Measurements from ENCODE around the gene NR6A1. TPM values are rescaled to one million over a fixed set of nuclear protein-coding genes. Genes with fewer than 3 reads are reported as not detected.

Gene NR6A1
- total RNA-seq, 4 donors from 2014 or later: 1.8 to 2.8 (median 2.0) TPM

- Histone ChIP-seq H3K4me1 (no peaks in the 10 kb centered on the region), H3K27me3 (peaks cover 0 to 81% (median 1%) of the 10 kb centered on the region in 4 donors), H3K9me3 (no peaks in the 10 kb centered on the region), H3K27ac (replicated peaks in 1 of 4) (no peak overlapping the region), H3K4me3 (no peak overlapping the region), H3K36me3 (no peaks in the 10 kb centered on the region)
- no peak for DNase-seq (ENCODE audit: extremely low spot score)
- TF ChIP-seq EP300 (IDR thresholded peaks at IDR 0.05) (no peak), POLR2AphosphoS5 (IDR thresholded peaks at IDR 0.05) (no peak), POLR2A (IDR thresholded peaks at IDR 0.05; ENCODE audit: low read depth) (no peak), CTCF (IDR thresholded peaks at IDR 0.05) (no peak)
- WGBS: 92% methylated on average over 3 of the region's 3 CpGs
- intact Hi-C loops (cut with DNase I): no loop called here
Observed at GRCh38 chr9:124496075-124496449, 275.0 kb downstream of the NR6A1 start.

GRCh38 chr9:124495126-124496074, 275.7 kb downstream of the NR6A1 start:
- Histone ChIP-seq H3K27me3 (peaks cover 0 to 81% (median 0%) of the 10 kb centered on the region in 4 donors), H3K27ac (replicated peaks in 1 of 4) (no peak overlapping the region), H3K36me3 (no peaks in the 10 kb centered on the region), H3K4me3 (no peak overlapping the region), H3K4me1 (no peaks in the 10 kb centered on the region), H3K9me3 (no peaks in the 10 kb centered on the region)
- 83% methylated on average over 26 of the region's 31 CpGs for WGBS
- intact Hi-C loops (cut with DNase I): no loop called here
- no peak for TF ChIP-seq CTCF (IDR thresholded peaks at IDR 0.05)
- TF ChIP-seq POLR2A (IDR thresholded peaks at IDR 0.05; ENCODE audit: low read depth): no peak
- TF ChIP-seq EP300 (IDR thresholded peaks at IDR 0.05): no peak
- TF ChIP-seq POLR2AphosphoS5 (IDR thresholded peaks at IDR 0.05): no peak
- DNase-seq (ENCODE audit: extremely low spot score): no peak

GRCh38 chr9:124493794-124494479, 277.2 kb downstream of the NR6A1 start:
- Histone ChIP-seq H3K27me3 (peaks cover 0 to 81% (median 0%) of the 10 kb centered on the region in 4 donors), H3K9me3 (no peaks in the 10 kb centered on the region), H3K4me3 (no peak overlapping the region), H3K36me3 (no peaks in the 10 kb centered on the region), H3K4me1 (no peaks in the 10 kb centered on the region), H3K27ac (replicated peaks in 1 of 4) (no peak overlapping the region)
- DNase-seq (ENCODE audit: extremely low spot score): no peak
- WGBS: 79% methylated on average over 13 of the region's 18 CpGs
- TF ChIP-seq EP300 (IDR thresholded peaks at IDR 0.05) (no peak), CTCF (IDR thresholded peaks at IDR 0.05) (no peak), POLR2A (IDR thresholded peaks at IDR 0.05; ENCODE audit: low read depth) (no peak), POLR2AphosphoS5 (IDR thresholded peaks at IDR 0.05) (no peak)
- intact Hi-C loops (cut with DNase I): no loop called here

GRCh38 chr9:124493218-124493617, 277.9 kb downstream of the NR6A1 start:
- 95% methylated on average over 4 of the region's 4 CpGs for WGBS
- intact Hi-C loops (cut with DNase I): no loop called here
- TF ChIP-seq POLR2A (IDR thresholded peaks at IDR 0.05; ENCODE audit: low read depth) (no peak), EP300 (IDR thresholded peaks at IDR 0.05) (no peak), POLR2AphosphoS5 (IDR thresholded peaks at IDR 0.05) (no peak), CTCF (IDR thresholded peaks at IDR 0.05) (no peak)

More at GRCh38 chr9:124493218-124493617, 277.9 kb downstream of the NR6A1 start:
- Histone ChIP-seq H3K9me3 (no peaks in the 10 kb centered on the region), H3K27me3 (peaks cover 0 to 81% (median 0%) of the 10 kb centered on the region in 4 donors), H3K27ac (replicated peaks in 1 of 4) (no peak overlapping the region), H3K4me3 (no peak overlapping the region), H3K4me1 (no peaks in the 10 kb centered on the region), H3K36me3 (no peaks in the 10 kb centered on the region)
- no peak for DNase-seq (ENCODE audit: extremely low spot score)

Measured in esophagus muscularis mucosa (tissue), 4 donors.